HK-2 (cell line): ENCODE measurements around the gene WDR46.

Experiments used
- DNase-seq: peaks from one replicate; pipeline ENCODE4 v3.0.0-alpha.2; 2018; ENCODE audit not compliant: unreplicated experiment

WDR46 gene

DNA sequence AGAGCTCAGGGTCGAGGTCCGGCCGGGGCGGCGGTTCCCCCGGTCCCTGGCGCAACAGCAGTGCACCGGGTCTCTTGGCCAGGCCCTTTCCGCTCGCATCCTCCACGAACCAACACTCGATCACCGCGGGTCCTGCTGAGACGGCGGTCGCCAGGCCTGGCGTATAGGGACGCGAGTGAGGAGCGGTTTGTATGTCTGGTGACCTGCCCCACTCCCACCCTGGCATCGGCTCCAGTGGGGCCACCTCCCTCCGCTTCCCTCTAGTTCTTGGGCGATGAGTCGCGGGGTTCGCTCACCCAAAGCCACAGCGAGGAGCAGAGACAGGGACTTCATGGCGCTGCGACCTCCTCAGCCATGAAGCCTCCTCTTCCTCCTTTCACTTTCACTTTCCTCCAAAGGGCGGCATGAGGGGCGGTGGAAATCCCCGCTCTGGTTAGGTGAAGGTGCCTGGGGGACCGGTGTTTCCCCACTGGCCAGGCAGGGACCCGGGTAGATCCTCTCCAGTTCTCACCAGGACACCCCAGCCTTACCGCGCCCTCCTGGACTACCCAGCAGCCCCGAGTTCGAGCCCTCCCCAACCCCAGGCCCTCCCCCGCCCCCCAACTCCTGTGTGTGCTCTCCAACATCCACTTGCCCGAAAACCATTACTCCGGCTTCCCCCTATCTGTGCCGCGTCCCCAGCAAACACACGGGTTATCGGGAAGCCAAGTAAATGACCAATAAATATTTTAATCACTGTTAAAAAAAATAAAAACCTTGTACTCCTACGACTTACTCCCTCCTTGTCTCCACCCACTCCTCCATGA is 24.9 kb upstream of the WDR46 start, which contains the start of gene TAPBP:
TAPBP (minus strand) TSS at position 370 of the 806 bp plus-strand sequence; CDS start at position 333, 37 bp downstream.
- peak; percentile 78 for DNase-seq

DNA sequence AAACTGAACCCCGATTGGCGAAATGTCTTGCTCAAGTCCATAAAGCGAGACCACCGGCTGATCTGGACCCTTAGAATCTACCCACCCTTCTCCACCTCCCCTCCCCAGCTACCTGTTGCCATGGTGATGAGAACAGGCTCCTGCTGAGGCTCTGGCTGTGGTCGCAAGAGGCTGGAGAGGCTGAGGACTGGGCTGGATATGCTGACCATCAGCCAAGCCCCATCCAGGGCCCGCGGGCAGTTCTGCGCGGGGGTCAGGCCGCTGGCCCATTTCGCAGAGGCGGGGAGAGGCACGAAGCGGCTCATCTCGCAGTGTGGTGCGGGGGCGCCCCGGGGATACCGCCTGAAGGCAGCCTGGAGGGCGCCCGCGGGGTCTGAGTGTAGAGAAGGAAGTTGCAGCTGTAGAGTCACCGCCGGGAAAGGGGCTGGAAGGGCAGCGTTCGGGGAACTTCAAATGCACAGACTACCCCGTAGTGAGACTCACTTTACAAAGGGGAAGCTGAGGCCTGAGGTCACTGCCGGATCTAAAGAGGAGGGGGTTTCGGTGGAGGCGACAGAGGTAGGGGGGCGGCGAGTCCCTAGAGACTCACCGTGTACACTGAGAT is 24.2 kb upstream of the WDR46 start:
- peak; percentile 39 for DNase-seq

GRCh38 chr6:33312361-33313104 is 23.5 kb upstream of the WDR46 start:
- DNase-seq: peak; percentile 74

DNA sequence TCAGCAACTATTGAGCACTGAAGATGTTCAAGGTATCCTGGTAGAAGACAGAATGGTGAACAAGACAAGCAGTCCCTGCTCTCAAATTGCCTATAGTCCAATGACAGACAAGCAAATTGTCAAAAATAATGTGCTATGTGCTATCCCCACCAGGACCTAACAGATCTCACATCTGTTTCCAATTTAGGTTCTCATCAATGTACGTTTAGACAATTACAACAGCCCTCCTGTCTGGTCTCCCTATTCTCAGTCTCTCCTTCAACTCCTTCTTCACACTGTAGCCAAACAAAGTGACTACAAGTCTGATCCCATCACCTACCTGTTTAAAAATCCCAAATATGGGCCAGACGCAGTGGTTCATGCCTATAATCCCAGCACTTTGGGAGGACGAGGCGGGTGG is 17.3 kb upstream of the WDR46 start:
- no peak for DNase-seq

DNA sequence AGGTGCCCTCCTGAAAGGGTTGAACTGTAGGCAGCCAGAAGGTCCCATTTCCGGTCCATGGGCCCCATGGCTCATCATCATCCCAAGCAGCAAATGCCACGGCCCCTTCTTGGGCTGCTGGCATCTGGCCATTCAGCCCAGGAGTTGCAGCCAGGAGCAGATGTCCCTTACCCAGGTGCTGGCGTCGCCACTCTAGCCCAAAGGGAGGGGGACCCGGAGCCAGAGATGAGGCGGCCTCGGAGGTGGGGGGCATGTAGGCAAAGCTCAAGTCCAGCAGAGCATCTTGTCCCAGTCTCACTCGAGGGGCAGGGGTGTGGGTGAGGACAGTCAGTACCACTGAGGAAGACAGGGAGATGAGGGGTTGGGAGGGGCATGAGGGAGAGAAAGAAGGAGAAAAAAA is 16.0 kb upstream of the WDR46 start:
- DNase-seq: no peak

GRCh38 chr6:33304216-33304615 is 15.2 kb upstream of the WDR46 start:
- no peak for DNase-seq

DNA sequence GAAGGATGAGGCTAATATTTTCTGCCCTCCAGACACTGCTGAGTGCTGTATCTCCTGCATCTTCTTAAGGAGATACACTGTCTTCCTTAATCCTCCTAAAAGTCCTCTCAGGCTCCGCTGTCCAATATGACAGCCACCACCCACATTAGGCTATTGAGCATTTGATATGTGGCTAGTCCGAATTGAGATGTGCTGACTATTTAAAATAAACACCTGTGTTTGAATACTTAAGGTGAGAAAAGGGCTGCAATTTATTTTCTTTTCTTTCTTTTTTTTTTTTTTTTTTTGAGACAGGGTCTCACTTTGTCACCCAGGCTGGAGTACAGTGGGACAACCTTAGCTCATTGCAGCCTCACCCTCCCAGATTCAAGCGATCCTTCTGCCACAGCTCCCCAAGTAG is 12.8 kb upstream of the WDR46 start:
- DNase-seq: no peak

DNA sequence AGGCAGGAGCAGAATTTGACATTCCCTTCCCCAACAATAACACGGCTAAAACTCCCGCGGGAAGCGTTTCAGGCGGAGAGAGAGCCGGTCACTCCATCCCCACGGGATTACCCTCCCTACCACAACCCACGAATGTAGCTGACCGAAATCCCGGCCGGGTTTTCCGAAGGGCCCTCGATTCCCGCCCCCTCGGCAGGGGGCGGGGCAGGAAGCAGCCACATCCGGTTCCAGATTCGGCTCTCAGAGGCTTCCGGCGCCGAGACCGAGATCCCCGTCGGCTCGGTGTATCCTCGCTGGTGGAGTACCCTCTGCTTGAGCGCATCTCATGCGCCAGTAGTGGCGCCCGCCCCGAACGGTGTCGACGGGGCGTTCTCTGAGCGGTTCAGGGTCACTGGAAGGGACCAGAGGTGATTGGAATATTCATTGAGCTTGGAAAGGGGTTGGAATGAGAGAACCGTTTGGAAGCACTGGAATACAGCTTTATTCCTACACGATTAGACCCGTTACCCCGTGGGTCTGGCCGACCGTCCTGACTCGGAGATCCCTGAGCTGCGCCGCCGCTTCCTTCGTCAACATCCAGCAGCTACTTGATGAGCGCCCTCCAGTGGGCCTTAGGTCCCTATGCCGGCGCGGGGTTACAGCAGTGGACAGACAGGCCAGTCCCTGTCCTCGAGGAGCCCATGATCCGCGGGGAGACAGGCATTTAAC is 10.4 kb upstream of the WDR46 start:
- peak; percentile 93 for DNase-seq

DNA sequence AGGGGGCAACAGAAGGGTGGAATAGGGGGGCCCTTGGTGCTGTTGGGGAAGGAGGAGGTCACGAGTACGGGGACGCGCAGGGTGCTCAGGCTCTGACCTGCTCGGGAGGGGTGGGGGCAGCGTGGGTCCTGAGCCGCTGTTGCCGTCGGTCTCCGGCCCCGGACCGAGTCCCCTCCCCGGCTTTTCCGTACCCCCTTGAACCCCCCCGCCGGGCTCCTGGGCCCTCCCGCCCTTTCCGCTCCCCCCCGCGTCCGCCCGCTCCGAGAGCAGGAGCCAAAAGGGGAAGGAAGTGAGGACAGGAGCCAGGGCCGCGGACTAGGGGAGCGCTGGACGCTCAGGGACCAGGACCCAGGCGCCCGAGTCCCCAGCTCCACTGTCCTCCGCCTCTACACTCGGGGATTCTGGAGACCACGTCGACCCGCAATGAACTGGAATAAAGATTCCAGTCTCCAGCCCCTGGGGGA is 9.8 kb upstream of the WDR46 start, which contains the start of gene RGL2:
RGL2 (minus strand) TSS at position 170 of the 464 bp plus-strand sequence. CDS start 332 bp downstream, outside the sequence.
- DNase-seq: peak; percentile 69

DNA sequence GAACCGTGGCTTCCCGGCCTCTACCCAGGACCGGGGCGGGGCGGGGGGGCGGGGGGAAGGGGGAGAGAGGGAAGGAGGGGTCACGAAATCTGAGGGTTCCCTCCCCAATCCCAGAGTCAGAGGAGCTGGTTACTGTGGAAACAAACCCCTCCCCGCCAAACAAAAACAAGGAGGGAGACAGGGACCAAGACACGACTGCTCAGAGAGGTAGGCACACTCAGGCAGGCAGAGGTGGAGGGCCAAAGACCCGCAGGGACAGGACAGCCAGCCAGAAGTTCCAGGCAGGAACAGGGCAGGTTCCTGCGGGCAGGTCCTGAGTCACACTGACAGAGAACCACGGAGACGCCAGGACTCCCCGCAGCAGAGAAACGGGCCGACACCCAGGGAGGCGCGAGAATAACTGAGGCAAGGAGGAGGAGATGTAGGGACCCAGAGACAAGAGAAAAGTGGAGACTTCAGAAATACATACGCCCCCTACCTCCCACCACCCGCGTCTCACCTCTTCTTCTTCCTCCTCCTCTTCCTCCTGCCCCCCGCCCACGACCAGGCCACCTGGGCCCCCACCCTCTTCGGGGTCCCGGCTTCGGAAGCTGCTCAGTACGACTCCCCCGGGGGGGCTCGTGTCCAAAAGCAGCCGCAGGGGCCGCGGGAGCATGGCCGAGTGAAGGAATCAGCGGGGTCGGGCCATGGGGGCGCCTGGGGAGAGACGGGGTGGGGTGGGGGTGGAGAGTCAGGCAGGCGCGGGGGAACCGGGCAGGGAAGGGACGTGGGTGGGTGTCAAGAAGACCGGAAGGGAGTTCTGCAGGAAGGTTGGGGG is 9.1 kb upstream of the WDR46 start:
- DNase-seq: peak; percentile 75

GRCh38 chr6:33297406-33297955 is 8.4 kb upstream of the WDR46 start:
- DNase-seq: no peak

DNA sequence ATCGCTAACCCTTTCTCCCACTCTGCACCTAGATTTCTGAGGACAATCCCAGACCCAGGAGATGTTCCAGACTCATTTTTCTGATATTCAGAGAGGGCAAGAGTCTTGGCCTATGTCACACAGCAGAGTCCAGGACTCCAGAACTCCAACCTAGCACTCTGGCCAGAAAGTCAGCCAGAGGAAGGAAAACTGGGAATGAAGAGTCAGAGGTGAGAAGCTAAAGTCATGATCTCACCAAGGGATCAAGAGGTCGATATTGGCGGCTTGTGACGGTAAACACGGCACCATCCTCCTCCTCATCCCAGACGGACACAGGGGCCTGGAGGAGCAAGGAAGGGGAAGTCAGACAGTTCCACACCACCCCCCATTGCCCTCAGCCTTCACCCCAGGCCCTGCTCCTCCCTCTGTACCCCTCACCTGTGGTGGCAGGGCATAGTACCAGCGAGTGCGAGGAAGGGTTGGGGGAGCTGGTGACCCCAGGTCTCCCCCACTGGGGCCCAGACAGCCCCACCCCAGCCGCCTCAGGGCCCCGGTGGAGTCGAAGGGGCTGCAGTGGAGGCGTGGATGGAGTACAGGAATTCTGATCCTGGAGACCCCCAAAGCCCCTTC is 7.9 kb upstream of the WDR46 start:
- DNase-seq: no peak

- DNase-seq: no peak
Measured at GRCh38 chr6:33295621-33296369, 6.8 kb upstream of the WDR46 start.

DNA sequence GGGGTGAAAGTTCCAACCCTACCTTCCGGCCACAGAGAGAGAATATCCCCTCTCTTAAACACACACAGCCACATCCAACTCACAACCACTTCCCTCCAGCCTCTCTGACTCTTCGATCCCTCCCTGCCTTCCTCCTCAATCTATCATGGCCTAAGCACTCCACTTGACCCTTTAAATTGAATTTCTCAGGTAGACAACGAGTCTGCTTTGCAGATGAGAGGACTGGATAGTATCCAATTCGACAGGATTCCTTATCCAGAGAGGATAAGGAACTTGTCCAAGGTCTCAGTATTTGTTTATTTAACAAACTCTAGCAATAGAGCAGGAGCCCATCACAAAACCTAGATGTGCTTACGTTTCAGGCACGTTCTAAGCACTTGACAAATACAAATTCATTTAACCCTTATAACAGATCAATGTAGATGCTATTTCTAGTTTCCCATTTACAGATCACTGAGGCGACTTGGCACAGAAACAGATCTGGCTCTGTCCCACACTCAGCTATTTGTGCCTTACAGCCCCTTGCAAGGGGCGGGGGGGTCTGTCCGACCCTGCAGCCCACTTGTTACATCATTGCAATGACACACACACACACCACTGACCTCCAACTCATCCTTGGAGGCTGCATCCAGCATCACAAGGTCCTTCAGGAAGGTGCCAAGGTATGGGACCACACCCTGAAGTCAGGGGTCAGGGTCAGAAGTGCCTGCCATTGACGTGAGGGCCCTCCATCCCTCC is 5.2 kb upstream of the WDR46 start:
- DNase-seq: no peak

DNA sequence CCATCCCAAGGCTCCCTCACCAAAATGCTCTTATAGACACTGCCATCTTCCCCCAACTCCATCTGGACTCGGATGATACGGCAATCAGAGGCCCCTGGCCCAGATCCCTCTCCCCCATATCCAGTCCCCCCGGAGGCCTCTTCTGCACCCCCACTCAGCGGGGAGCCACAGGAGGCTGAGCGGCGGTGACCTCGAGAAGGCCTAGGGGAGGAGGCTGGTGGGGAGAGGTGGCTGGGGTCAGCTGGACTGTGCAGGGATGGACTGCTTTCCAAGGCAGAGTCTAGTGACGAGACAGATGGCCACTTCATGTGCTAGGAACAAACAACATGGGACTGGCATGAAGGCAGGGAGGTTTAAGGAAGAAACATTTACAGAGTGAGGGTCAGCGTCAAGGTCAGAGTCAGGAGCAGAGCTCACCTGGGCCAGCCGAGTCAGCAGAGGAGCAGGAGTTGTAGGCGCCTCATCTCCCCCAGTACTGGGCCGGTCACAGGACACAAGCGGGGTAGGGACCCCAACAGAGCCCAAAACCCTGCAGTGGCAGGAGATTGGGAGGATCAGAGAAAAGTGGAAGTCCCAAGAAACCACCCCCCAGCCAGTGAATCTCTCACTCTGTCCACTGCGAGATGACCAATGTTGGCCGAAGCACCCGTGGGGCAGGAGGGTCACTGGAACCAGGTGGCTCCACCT is 4.1 kb upstream of the WDR46 start:
- DNase-seq: no peak

- DNase-seq: no peak
Measured at GRCh38 chr6:33290459-33290858, 1.4 kb upstream of the WDR46 start.

GRCh38 chr6:33289784-33290315 is 811 bp upstream of the WDR46 start:
- no peak for DNase-seq
